Measurements from ENCODE around the gene PUS7.

- TF ChIP-seq POLR2A (IDR thresholded peaks at IDR 0.05; ENCODE audit: low read depth, low read length): no peak
- no peak for TF ChIP-seq POU2F2 (IDR thresholded peaks at IDR 0.05; ENCODE audit: low read depth, low read length)
- no peak for TF ChIP-seq PAX5 (IDR thresholded peaks at IDR 0.05; ENCODE audit: insufficient read depth, low read length, severe bottlenecking)
- TF ChIP-seq TAF1 (IDR thresholded peaks at IDR 0.05; ENCODE audit: low read depth, low read length): no peak
- TF ChIP-seq POLR2AphosphoS5 (IDR thresholded peaks at IDR 0.05; ENCODE audit: low read depth, low read length): no peak
- no peak for TF ChIP-seq SPI1 (IDR thresholded peaks at IDR 0.05; ENCODE audit: low read depth, low read length)
These were observed 70.0 kb downstream of the PUS7 start for GRCh38 chr7:105452085-105452484.

Data from GM12891 (cell line).